HEK293 (cell line): Measurements from ENCODE around the gene PRKCE.
A peak's percentile ranks its signal among the peaks of the same experiment; 100 is the strongest.

ENCODE experiments used
- CTCF ChIA-PET: fragments of 350-600 bp; formaldehyde crosslinking; extraction: SDS; loops from one replicate; lab custom pipeline; 2021; ENCODE audit warnings: antibody characterized with exemption; lab: Yijun Ruan, JAX
- POLR2A ChIA-PET: fragments of 300-600 bp; formaldehyde crosslinking; extraction: SDS; loops from one replicate; lab custom pipeline; 2020; ENCODE audit warnings: antibody characterized with exemption, inconsistent platforms; lab: Yijun Ruan, JAX
- H3K27ac ChIP-seq: fragments of 200-500 bp; sonication (Bioruptor generic); 2 replicates; pipeline ENCODE4 v1.5.1; 2014; ENCODE audit warnings: low read depth, low read length, control low read depth, inconsistent platforms; ENCODE audit errors: extremely low read depth
- H3K36me3 ChIP-seq, 2 experiments: fragments of 200-500 bp in 1 of 2; sonication (Bioruptor generic) in 1 of 2; 1 replicate in 1 of 2; 2 replicates in 1 of 2; pipeline ENCODE4 v1.5.1; 2014 to 2017; ENCODE audit warnings: inconsistent platforms in 2 of 2, low read length in 2 of 2; ENCODE audit not compliant: control insufficient read depth in 2 of 2, insufficient read depth in 1 of 2
- H3K4me1 ChIP-seq: fragments of 200-500 bp; sonication (Bioruptor generic); 2 replicates; pipeline ENCODE4 v1.5.1; 2014; ENCODE audit warnings: mild to moderate bottlenecking, low read length, inconsistent platforms; ENCODE audit not compliant: control insufficient read depth, insufficient read depth
- H3K4me3 ChIP-seq: 2 replicates; pipeline ENCODE4 v1.5.1; 2011; ENCODE audit warnings: low read depth, mild to moderate bottlenecking, control low read depth, low read length, moderate library complexity
- H3K9me3 ChIP-seq: fragments of 200-500 bp; sonication (Bioruptor generic); 2 replicates; pipeline ENCODE4 v1.5.1; 2014; ENCODE audit warnings: low read depth, low read length, inconsistent platforms; ENCODE audit not compliant: control insufficient read depth, insufficient read depth
- FEZF1 ChIP-seq: fragments of 450-650 bp; formaldehyde crosslinking; IDR thresholded peaks from 2 replicates; pipeline ENCODE4 v1.5.1; 2016; ENCODE audit warnings: missing biosample characterization, missing genetic modification characterization
- KLF1 ChIP-seq: fragments of 450-650 bp; formaldehyde crosslinking; IDR thresholded peaks from 2 replicates; pipeline ENCODE4 v1.5.1; 2016; ENCODE audit warnings: missing biosample characterization, missing genetic modification characterization
- KLF17 ChIP-seq: fragments of 450-650 bp; formaldehyde crosslinking; IDR thresholded peaks from 2 replicates; pipeline ENCODE4 v1.5.1; 2016; ENCODE audit warnings: missing biosample characterization, missing genetic modification characterization
- OSR2 ChIP-seq: fragments of 450-650 bp; formaldehyde crosslinking; IDR thresholded peaks from 2 replicates; pipeline ENCODE4 v1.5.1; 2016; ENCODE audit warnings: missing biosample characterization, missing genetic modification characterization
- PRDM6 ChIP-seq: fragments of 450-650 bp; formaldehyde crosslinking; IDR thresholded peaks from 2 replicates; pipeline ENCODE4 v1.5.1; 2017; ENCODE audit warnings: missing biosample characterization, missing genetic modification characterization
- SCRT1 ChIP-seq: fragments of 450-650 bp; formaldehyde crosslinking; IDR thresholded peaks from 2 replicates; pipeline ENCODE4 v1.5.1; 2016; ENCODE audit warnings: missing biosample characterization, missing genetic modification characterization, borderline replicate concordance
- SCRT2 ChIP-seq: fragments of 450-650 bp; formaldehyde crosslinking; IDR thresholded peaks from 2 replicates; pipeline ENCODE4 v1.5.1; 2016; ENCODE audit warnings: missing biosample characterization, missing genetic modification characterization
- SP7 ChIP-seq: fragments of 450-650 bp; formaldehyde crosslinking; IDR thresholded peaks from 2 replicates; pipeline ENCODE4 v1.5.1; 2016; ENCODE audit warnings: missing biosample characterization, missing genetic modification characterization
- TRIM28 ChIP-seq: IDR thresholded peaks from 2 replicates; pipeline ENCODE4 v1.6.1; 2011; ENCODE audit warnings: low read length, control low read depth, borderline replicate concordance
- WT1 ChIP-seq: fragments of 450-650 bp; formaldehyde crosslinking; IDR thresholded peaks from 2 replicates; pipeline ENCODE4 v1.5.1; 2016; ENCODE audit warnings: missing biosample characterization, missing genetic modification characterization
- ZBTB17 ChIP-seq: fragments of 450-650 bp; formaldehyde crosslinking; IDR thresholded peaks from 2 replicates; pipeline ENCODE4 v1.5.1; 2016; ENCODE audit warnings: missing biosample characterization, missing genetic modification characterization
- ZNF2 ChIP-seq: fragments of 450-650 bp; formaldehyde crosslinking; IDR thresholded peaks from 2 replicates; pipeline ENCODE4 v1.5.1; 2016; ENCODE audit warnings: missing biosample characterization, missing genetic modification characterization
- ZNF211 ChIP-seq: fragments of 450-650 bp; formaldehyde crosslinking; IDR thresholded peaks from 2 replicates; pipeline ENCODE4 v1.5.1; 2016; ENCODE audit warnings: low read depth, missing biosample characterization, missing genetic modification characterization
- ZNF335 ChIP-seq: fragments of 450-650 bp; formaldehyde crosslinking; conservative IDR thresholded peaks from 2 replicates; pipeline ENCODE4 v1.5.1; 2016; ENCODE audit warnings: missing biosample characterization, missing genetic modification characterization
- ZNF366 ChIP-seq: fragments of 450-650 bp; formaldehyde crosslinking; conservative IDR thresholded peaks from 2 replicates; pipeline ENCODE4 v1.5.1; 2016; ENCODE audit warnings: missing biosample characterization, missing genetic modification characterization
- ZNF600 ChIP-seq: fragments of 450-650 bp; formaldehyde crosslinking; IDR thresholded peaks from 2 replicates; pipeline ENCODE4 v1.5.1; 2016; ENCODE audit warnings: missing biosample characterization, missing genetic modification characterization
- ZNF629 ChIP-seq: fragments of 450-650 bp; formaldehyde crosslinking; IDR thresholded peaks from 2 replicates; pipeline ENCODE4 v1.5.1; 2017; ENCODE audit warnings: missing biosample characterization, missing genetic modification characterization
- ZNF639 ChIP-seq: fragments of 450-650 bp; formaldehyde crosslinking; IDR thresholded peaks from 2 replicates; pipeline ENCODE4 v1.5.1; 2016; ENCODE audit warnings: missing biosample characterization, missing genetic modification characterization
- ZNF792 ChIP-seq: fragments of 450-650 bp; formaldehyde crosslinking; IDR thresholded peaks from 2 replicates; pipeline ENCODE4 v1.5.1; 2016; ENCODE audit warnings: missing biosample characterization, missing genetic modification characterization
- ZNF843 ChIP-seq: fragments of 450-650 bp; formaldehyde crosslinking; IDR thresholded peaks from 2 replicates; pipeline ENCODE4 v1.5.1; 2016; ENCODE audit warnings: missing biosample characterization, missing genetic modification characterization
- TF ChIP-seq, protein P1 (sequence below): fragments of 450-650 bp; formaldehyde crosslinking; IDR thresholded peaks from 2 replicates; pipeline ENCODE4 v1.5.1; 2016; ENCODE audit warnings: missing biosample characterization, missing genetic modification characterization
- TF ChIP-seq, protein P2 (sequence below): fragments of 450-650 bp; formaldehyde crosslinking; IDR thresholded peaks from 2 replicates; pipeline ENCODE4 v1.5.1; 2016; ENCODE audit warnings: missing biosample characterization, missing genetic modification characterization
- TF ChIP-seq, protein P3 (sequence below): fragments of 450-650 bp; formaldehyde crosslinking; IDR thresholded peaks from 2 replicates; pipeline ENCODE4 v1.5.1; 2016; ENCODE audit warnings: missing biosample characterization, missing genetic modification characterization
- TF ChIP-seq, protein P4 (sequence below): sonication (generic); formaldehyde crosslinking; IDR thresholded peaks from 2 replicates; pipeline ENCODE4 v1.8.1; 2022; ENCODE audit warnings: mild to moderate bottlenecking, moderate library complexity, missing genetic modification reagents

The PRKCE gene

GRCh38 chr2:45812011-45812500, 160.6 kb downstream of the PRKCE start:
- Histone ChIP-seq H3K36me3 (no peaks in the 10 kb centered on the region), H3K9me3 (no peaks in the 10 kb centered on the region), H3K4me3 (no peak overlapping the region), H3K27ac (no peak overlapping the region), H3K4me1 (peaks cover 43% of the 10 kb centered on the region)
- CTCF ChIA-PET, result no interaction called here
- POLR2A ChIA-PET, result no interaction called here
- TF ChIP-seq, protein P1, sequence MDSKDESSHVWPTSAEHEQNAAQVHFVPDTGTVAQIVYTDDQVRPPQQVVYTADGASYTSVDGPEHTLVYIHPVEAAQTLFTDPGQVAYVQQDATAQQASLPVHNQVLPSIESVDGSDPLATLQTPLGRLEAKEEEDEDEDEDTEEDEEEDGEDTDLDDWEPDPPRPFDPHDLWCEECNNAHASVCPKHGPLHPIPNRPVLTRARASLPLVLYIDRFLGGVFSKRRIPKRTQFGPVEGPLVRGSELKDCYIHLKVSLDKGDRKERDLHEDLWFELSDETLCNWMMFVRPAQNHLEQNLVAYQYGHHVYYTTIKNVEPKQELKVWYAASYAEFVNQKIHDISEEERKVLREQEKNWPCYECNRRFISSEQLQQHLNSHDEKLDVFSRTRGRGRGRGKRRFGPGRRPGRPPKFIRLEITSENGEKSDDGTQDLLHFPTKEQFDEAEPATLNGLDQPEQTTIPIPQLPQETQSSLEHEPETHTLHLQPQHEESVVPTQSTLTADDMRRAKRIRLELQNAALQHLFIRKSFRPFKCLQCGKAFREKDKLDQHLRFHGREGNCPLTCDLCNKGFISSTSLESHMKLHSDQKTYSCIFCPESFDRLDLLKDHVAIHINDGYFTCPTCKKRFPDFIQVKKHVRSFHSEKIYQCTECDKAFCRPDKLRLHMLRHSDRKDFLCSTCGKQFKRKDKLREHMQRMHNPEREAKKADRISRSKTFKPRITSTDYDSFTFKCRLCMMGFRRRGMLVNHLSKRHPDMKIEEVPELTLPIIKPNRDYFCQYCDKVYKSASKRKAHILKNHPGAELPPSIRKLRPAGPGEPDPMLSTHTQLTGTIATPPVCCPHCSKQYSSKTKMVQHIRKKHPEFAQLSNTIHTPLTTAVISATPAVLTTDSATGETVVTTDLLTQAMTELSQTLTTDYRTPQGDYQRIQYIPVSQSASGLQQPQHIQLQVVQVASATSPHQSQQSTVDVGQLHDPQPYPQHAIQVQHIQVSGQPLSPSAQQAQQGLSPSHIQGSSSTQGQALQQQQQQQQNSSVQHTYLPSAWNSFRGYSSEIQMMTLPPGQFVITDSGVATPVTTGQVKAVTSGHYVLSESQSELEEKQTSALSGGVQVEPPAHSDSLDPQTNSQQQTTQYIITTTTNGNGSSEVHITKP (tag by site-specific recombination), result no peak
- TF ChIP-seq SCRT2 (tag by site-specific recombination), result peak; percentile 96
- peak; percentile 98 for TF ChIP-seq SP7 (tag by site-specific recombination)
- peak; percentile 96 for TF ChIP-seq WT1
- TF ChIP-seq ZNF629, result 0 out of 2 replicates have a peak, but pooled peaks have one; percentile 36
- TF ChIP-seq KLF1 (tag by site-specific recombination), result no peak
- peak; percentile 80 for TF ChIP-seq PRDM6
- TF ChIP-seq, protein P2, sequence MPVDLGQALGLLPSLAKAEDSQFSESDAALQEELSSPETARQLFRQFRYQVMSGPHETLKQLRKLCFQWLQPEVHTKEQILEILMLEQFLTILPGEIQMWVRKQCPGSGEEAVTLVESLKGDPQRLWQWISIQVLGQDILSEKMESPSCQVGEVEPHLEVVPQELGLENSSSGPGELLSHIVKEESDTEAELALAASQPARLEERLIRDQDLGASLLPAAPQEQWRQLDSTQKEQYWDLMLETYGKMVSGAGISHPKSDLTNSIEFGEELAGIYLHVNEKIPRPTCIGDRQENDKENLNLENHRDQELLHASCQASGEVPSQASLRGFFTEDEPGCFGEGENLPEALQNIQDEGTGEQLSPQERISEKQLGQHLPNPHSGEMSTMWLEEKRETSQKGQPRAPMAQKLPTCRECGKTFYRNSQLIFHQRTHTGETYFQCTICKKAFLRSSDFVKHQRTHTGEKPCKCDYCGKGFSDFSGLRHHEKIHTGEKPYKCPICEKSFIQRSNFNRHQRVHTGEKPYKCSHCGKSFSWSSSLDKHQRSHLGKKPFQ (tag by site-specific recombination), result peak; percentile 71
- peak; percentile 71 for TF ChIP-seq ZNF600
- TF ChIP-seq FEZF1, result peak; percentile 85
- TF ChIP-seq, protein P3, sequence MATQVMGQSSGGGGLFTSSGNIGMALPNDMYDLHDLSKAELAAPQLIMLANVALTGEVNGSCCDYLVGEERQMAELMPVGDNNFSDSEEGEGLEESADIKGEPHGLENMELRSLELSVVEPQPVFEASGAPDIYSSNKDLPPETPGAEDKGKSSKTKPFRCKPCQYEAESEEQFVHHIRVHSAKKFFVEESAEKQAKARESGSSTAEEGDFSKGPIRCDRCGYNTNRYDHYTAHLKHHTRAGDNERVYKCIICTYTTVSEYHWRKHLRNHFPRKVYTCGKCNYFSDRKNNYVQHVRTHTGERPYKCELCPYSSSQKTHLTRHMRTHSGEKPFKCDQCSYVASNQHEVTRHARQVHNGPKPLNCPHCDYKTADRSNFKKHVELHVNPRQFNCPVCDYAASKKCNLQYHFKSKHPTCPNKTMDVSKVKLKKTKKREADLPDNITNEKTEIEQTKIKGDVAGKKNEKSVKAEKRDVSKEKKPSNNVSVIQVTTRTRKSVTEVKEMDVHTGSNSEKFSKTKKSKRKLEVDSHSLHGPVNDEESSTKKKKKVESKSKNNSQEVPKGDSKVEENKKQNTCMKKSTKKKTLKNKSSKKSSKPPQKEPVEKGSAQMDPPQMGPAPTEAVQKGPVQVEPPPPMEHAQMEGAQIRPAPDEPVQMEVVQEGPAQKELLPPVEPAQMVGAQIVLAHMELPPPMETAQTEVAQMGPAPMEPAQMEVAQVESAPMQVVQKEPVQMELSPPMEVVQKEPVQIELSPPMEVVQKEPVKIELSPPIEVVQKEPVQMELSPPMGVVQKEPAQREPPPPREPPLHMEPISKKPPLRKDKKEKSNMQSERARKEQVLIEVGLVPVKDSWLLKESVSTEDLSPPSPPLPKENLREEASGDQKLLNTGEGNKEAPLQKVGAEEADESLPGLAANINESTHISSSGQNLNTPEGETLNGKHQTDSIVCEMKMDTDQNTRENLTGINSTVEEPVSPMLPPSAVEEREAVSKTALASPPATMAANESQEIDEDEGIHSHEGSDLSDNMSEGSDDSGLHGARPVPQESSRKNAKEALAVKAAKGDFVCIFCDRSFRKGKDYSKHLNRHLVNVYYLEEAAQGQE (tag by site-specific recombination), result no peak
- peak; percentile 29; the same call in 1 of the 2 replicates for TF ChIP-seq ZNF366 (tag by site-specific recombination)
- no peak for TF ChIP-seq ZNF792
- peak; percentile 54; the same call in 1 of the 2 replicates for TF ChIP-seq ZNF843 (tag by site-specific recombination)
- no peak for TF ChIP-seq ZNF211 (tag by site-specific recombination)
- TF ChIP-seq, protein P4, sequence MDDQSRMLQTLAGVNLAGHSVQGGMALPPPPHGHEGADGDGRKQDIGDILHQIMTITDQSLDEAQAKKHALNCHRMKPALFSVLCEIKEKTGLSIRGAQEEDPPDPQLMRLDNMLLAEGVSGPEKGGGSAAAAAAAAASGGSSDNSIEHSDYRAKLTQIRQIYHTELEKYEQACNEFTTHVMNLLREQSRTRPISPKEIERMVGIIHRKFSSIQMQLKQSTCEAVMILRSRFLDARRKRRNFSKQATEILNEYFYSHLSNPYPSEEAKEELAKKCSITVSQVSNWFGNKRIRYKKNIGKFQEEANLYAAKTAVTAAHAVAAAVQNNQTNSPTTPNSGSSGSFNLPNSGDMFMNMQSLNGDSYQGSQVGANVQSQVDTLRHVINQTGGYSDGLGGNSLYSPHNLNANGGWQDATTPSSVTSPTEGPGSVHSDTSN (CRISPR knock-in tag), result no peak
- TF ChIP-seq TRIM28, result peak; percentile 59; the same call in 1 of the 2 replicates
- 0 out of 2 replicates have a peak, but pooled peaks have one; percentile 19 for TF ChIP-seq OSR2 (tag by site-specific recombination)
- TF ChIP-seq ZNF335 (tag by site-specific recombination), result no peak
- TF ChIP-seq ZNF639 (tag by site-specific recombination), result 0 out of 2 replicates have a peak, but pooled peaks have one; percentile 23
- TF ChIP-seq KLF17 (tag by site-specific recombination), result 0 out of 2 replicates have a peak, but pooled peaks have one; percentile 15
- TF ChIP-seq ZNF2, result 0 out of 2 replicates have a peak, but pooled peaks have one; percentile 31
- TF ChIP-seq ZBTB17 (tag by site-specific recombination), result peak; percentile 71
- TF ChIP-seq SCRT1, result peak; percentile 75
